ENCODE results near the gene KDM8.

- TF ChIP-seq, protein P1, sequence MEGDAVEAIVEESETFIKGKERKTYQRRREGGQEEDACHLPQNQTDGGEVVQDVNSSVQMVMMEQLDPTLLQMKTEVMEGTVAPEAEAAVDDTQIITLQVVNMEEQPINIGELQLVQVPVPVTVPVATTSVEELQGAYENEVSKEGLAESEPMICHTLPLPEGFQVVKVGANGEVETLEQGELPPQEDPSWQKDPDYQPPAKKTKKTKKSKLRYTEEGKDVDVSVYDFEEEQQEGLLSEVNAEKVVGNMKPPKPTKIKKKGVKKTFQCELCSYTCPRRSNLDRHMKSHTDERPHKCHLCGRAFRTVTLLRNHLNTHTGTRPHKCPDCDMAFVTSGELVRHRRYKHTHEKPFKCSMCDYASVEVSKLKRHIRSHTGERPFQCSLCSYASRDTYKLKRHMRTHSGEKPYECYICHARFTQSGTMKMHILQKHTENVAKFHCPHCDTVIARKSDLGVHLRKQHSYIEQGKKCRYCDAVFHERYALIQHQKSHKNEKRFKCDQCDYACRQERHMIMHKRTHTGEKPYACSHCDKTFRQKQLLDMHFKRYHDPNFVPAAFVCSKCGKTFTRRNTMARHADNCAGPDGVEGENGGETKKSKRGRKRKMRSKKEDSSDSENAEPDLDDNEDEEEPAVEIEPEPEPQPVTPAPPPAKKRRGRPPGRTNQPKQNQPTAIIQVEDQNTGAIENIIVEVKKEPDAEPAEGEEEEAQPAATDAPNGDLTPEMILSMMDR (IDR thresholded peaks at IDR 0.05 in 2 of 3, conservative IDR thresholded peaks at IDR 0.05 in 1 of 3; ENCODE audit: borderline replicate concordance in 1 of 3, insufficient read depth in 1 of 3, low read depth in 2 of 3, low read length in 2 of 3) = no peak
- TF ChIP-seq POLR2A (IDR thresholded peaks at IDR 0.05; ENCODE audit: borderline replicate concordance, extremely low read depth, insufficient read depth, insufficient read length) (no peak), EZH2 (IDR thresholded peaks at IDR 0.05) (no peak), ZBTB33 (IDR thresholded peaks at IDR 0.05; ENCODE audit: extremely low read depth, insufficient replicate concordance, low read length) (no peak), POLR2AphosphoS5 (IDR thresholded peaks at IDR 0.05; ENCODE audit: low read depth, low read length) (no peak), CEBPB (IDR thresholded peaks at IDR 0.05; ENCODE audit: low read depth) (no peak)
Observed at GRCh38 chr16:27171584-27171983, 31.7 kb upstream of the KDM8 start.

Data from HCT116 (cell line).